GM19099 (cell line): ENCODE measurements around the gene LLGL2.

Experiments
- POLR2A ChIP-seq: IDR thresholded peaks from 3 replicates; pipeline ENCODE4 v1.6.1; 2011; ENCODE audit warnings: low read depth; ENCODE audit not compliant: insufficient read length; ENCODE audit errors: extremely low read depth

Gene LLGL2

GRCh38 chr17:75572713-75573539 is 47.4 kb downstream of the LLGL2 start:
- TF ChIP-seq POLR2A: no peak

- no peak for TF ChIP-seq POLR2A
Observed at GRCh38 chr17:75573540-75573957, 48.1 kb downstream of the LLGL2 start.

GRCh38 chr17:75573994-75574393 is 48.5 kb downstream of the LLGL2 start:
- no peak for TF ChIP-seq POLR2A

GRCh38 chr17:75574404-75575036 is 49.0 kb downstream of the LLGL2 start:
- no peak for TF ChIP-seq POLR2A

GRCh38 chr17:75575197-75575596 is 49.7 kb downstream of the LLGL2 start:
- no peak for TF ChIP-seq POLR2A

- TF ChIP-seq POLR2A: no peak
Observed at GRCh38 chr17:75575728-75576127, 50.2 kb downstream of the LLGL2 start.

GRCh38 chr17:75576661-75577060 is 51.2 kb downstream of the LLGL2 start:
- TF ChIP-seq POLR2A: no peak

GRCh38 chr17:75584849-75585175 is 59.3 kb downstream of the LLGL2 start:
- no peak for TF ChIP-seq POLR2A

- no peak for TF ChIP-seq POLR2A
Observed at GRCh38 chr17:75587675-75588595, 62.4 kb downstream of the LLGL2 start, which contains the start of gene MYO15B. Gene MYO15B, plus strand, starts transcription at chr17:75587800. Its CDS starts 258 bp downstream, at chr17:75588058.

- no peak for TF ChIP-seq POLR2A
Observed at GRCh38 chr17:75588596-75589011, 63.1 kb downstream of the LLGL2 start.

GRCh38 chr17:75589012-75589918 is 63.8 kb downstream of the LLGL2 start:
- no peak for TF ChIP-seq POLR2A

GRCh38 chr17:75589919-75590303 is 64.4 kb downstream of the LLGL2 start:
- no peak for TF ChIP-seq POLR2A

- TF ChIP-seq POLR2A: no peak
Observed at GRCh38 chr17:75590314-75590761, 64.8 kb downstream of the LLGL2 start.
